Karpas-422 (cell line): ENCODE results near the gene EYS. TPM values are rescaled to one million over a fixed set of nuclear protein-coding genes. Genes with fewer than 3 reads are reported as not detected.

Source experiments
- DNase-seq: peaks from one replicate; pipeline ENCODE4 v3.0.0-alpha.2; 2015
- H2AFZ ChIP-seq: fragments of 200-600 bp; sonication (generic); 2 replicates; pipeline ENCODE4 v1.6.1; 2014; ENCODE audit warnings: antibody characterized with exemption, low read length, mixed read lengths
- H3K27ac ChIP-seq: fragments of 200-600 bp; sonication (generic); 2 replicates; pipeline ENCODE4 v1.5.1; 2014; ENCODE audit warnings: mild to moderate bottlenecking, low read length, moderate library complexity
- H3K27me3 ChIP-seq: fragments of 200-600 bp; sonication (generic); 2 replicates; pipeline ENCODE4 v1.6.1; 2014; ENCODE audit warnings: low read length, mixed read lengths
- H3K36me3 ChIP-seq: fragments of 200-600 bp; sonication (generic); 2 replicates; pipeline ENCODE4 v1.6.1; 2014; ENCODE audit warnings: low read length, mixed read lengths; ENCODE audit not compliant: insufficient read depth
- H3K4me1 ChIP-seq: fragments of 200-600 bp; sonication (generic); 2 replicates; pipeline ENCODE4 v1.6.1; 2014; ENCODE audit warnings: mild to moderate bottlenecking, low read length, mixed read lengths
- H3K4me2 ChIP-seq: fragments of 200-600 bp; sonication (generic); 2 replicates; pipeline ENCODE4 v1.6.1; 2014; ENCODE audit warnings: low read length, low read depth, mild to moderate bottlenecking; ENCODE audit not compliant: poor library complexity, severe bottlenecking
- H3K4me3 ChIP-seq: fragments of 200-600 bp; sonication (generic); 2 replicates; pipeline ENCODE4 v1.5.1; 2014; ENCODE audit warnings: mild to moderate bottlenecking, antibody characterized with exemption, low read length, mixed read lengths
- H3K79me2 ChIP-seq: fragments of 200-600 bp; sonication (generic); 2 replicates; pipeline ENCODE4 v1.6.1; 2014; ENCODE audit warnings: mild to moderate bottlenecking, low read length, mixed read lengths
- H3K9ac ChIP-seq: fragments of 200-600 bp; sonication (generic); 2 replicates; pipeline ENCODE4 v1.6.0; 2014; ENCODE audit warnings: low read length
- H3K9me2 ChIP-seq: fragments of 200-600 bp; sonication (generic), shearing (Covaris generic); replicated peaks from 2 replicates; pipeline ENCODE4 v1.6.0; 2014; ENCODE audit warnings: mild to moderate bottlenecking, low read length, moderate library complexity; ENCODE audit not compliant: insufficient read depth
- H3K9me3 ChIP-seq: fragments of 300-700, 200-600 bp; sonication (generic); 2 replicates; pipeline ENCODE4 v1.6.1; 2014; ENCODE audit warnings: low read length, mixed read lengths
- H4K20me1 ChIP-seq: fragments of 200-600 bp; sonication (generic); 2 replicates; pipeline ENCODE4 v1.6.1; 2014; ENCODE audit warnings: mild to moderate bottlenecking, antibody characterized with exemption, low read length, low read depth; ENCODE audit not compliant: insufficient read depth
- total RNA-seq: library from RNA; depleted of rRNA; stranded (reverse); fragments of >200 nt; shearing (Covaris generic); gene quantifications from 2 replicates; pipeline ENCODE4 v1.2.3, GENCODE V29; 2014; ENCODE audit warnings: low replicate concordance

EYS gene
- total RNA-seq, 1 experiment from 2014 or later, result not detected

DNA sequence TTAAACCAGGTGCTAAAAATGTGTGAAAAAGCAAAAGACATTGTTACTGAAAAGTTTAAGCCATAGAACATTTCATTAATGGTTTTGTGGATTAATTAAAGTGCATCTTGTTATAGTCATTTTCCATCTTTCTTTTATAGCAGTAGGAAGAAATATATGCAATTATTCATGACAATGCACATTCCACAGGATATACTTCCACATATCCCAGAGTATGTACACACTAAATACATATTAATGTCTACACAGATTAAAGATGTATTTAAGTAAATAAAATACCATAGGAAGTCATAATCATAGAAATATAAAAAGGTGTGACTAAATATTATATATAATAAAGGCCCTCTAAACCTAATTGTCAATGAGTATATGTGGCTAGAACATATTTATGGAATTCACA, 1492.7 kb downstream of the EYS start:
- no peaks in the 10 kb centered on the region for H3K9me3 ChIP-seq
- H3K4me1 ChIP-seq, result no peaks in the 10 kb centered on the region
- no peak overlapping the region for H3K4me3 ChIP-seq
- H3K9ac ChIP-seq, result no peak overlapping the region
- H3K36me3 ChIP-seq, result no peaks in the 10 kb centered on the region
- no peaks in the 10 kb centered on the region for H3K9me2 ChIP-seq
- no peaks in the 10 kb centered on the region for H4K20me1 ChIP-seq
- H3K79me2 ChIP-seq, result no peaks in the 10 kb centered on the region
- no peak overlapping the region for H3K4me2 ChIP-seq
- no peak for DNase-seq
- H3K27me3 ChIP-seq, result no peaks in the 10 kb centered on the region
- H2AFZ ChIP-seq, result no peak overlapping the region
- H3K27ac ChIP-seq, result no peak overlapping the region

DNA sequence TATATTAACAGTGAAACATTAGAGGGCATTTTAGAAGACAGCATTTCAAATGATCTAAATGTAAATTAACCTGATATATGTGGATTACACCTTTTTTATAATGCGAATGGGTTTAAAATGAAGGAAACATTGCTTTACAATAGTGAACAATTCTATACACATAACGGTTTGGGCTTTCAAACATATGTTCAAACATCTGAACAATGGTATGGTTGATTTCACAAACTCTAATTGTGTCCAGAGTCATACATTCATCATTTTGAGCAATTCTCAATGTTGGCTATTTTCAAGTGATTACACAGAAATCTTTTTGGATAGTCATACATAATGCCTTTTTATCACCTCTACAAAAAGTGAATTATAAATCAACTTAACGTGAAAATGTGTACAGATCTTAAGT, 1493.3 kb downstream of the EYS start:
- DNase-seq, result no peak
- no peak overlapping the region for H2AFZ ChIP-seq
- H3K36me3 ChIP-seq, result no peaks in the 10 kb centered on the region
- no peak overlapping the region for H3K27ac ChIP-seq
- H3K9me3 ChIP-seq, result no peaks in the 10 kb centered on the region
- H3K79me2 ChIP-seq, result no peaks in the 10 kb centered on the region
- H4K20me1 ChIP-seq, result no peaks in the 10 kb centered on the region
- no peak overlapping the region for H3K4me2 ChIP-seq
- H3K4me1 ChIP-seq, result no peaks in the 10 kb centered on the region
- H3K27me3 ChIP-seq, result no peaks in the 10 kb centered on the region
- H3K9me2 ChIP-seq, result no peaks in the 10 kb centered on the region
- no peak overlapping the region for H3K9ac ChIP-seq
- H3K4me3 ChIP-seq, result no peak overlapping the region

DNA sequence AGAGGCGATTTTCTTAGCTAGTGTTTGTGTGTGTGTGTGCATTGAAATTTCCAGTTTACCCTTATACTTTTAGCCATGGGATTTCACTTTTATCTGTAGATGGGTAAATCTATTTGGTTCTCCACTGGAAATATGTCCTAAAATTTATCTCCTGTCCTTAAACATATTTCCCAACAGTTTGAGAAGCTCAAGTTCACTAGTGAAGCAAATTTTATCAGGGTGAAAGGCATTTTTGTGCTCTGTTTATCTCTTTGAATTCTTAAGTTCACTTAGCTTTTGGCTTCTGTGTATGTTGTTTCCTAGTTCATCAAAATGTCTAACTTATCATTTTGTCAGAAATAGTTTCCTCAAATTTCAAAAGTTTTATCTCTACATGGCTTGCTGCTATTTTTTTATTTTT, 1509.8 kb downstream of the EYS start:
- Histone ChIP-seq H3K4me1 (no peaks in the 10 kb centered on the region), H3K9ac (no peak overlapping the region), H3K9me2 (no peaks in the 10 kb centered on the region), H3K9me3 (no peaks in the 10 kb centered on the region; the same call in 1 of the 2 replicates), H3K27me3 (no peaks in the 10 kb centered on the region), H4K20me1 (no peaks in the 10 kb centered on the region), H3K4me2 (no peak overlapping the region), H3K4me3 (no peak overlapping the region), H2AFZ (no peak overlapping the region), H3K79me2 (no peaks in the 10 kb centered on the region), H3K36me3 (no peaks in the 10 kb centered on the region), H3K27ac (no peak overlapping the region)
- DNase-seq, result no peak

DNA sequence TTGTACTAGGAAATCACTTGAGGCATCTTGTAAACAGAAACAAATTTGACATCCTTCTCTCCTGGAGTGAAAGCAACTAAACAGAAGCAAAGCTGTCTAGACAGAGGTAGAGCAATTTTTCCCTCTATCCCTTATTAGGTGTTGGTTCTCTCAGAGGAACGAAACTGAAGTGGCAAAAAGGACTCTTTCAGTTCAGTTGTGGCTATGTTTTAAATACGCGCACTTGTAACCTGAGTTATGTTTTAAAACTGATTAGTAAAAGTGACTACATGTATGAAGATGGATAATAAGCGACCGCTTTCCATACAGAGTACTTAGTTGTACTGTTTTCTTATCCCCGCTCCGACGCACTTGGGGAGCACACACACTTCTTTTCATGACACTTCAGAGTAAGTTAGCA, 1520.4 kb downstream of the EYS start:
- H3K4me1 ChIP-seq, result no peaks in the 10 kb centered on the region
- no peaks in the 10 kb centered on the region for H4K20me1 ChIP-seq
- H3K4me3 ChIP-seq, result no peak overlapping the region
- no peaks in the 10 kb centered on the region for H3K79me2 ChIP-seq
- no peak for DNase-seq
- no peaks in the 10 kb centered on the region for H3K27me3 ChIP-seq
- no peaks in the 10 kb centered on the region for H3K9me2 ChIP-seq
- no peak overlapping the region for H3K9ac ChIP-seq
- H3K36me3 ChIP-seq, result no peaks in the 10 kb centered on the region
- no peaks in the 10 kb centered on the region for H3K9me3 ChIP-seq
- H3K4me2 ChIP-seq, result no peak overlapping the region
- H3K27ac ChIP-seq, result no peak overlapping the region
- no peak overlapping the region for H2AFZ ChIP-seq

DNA sequence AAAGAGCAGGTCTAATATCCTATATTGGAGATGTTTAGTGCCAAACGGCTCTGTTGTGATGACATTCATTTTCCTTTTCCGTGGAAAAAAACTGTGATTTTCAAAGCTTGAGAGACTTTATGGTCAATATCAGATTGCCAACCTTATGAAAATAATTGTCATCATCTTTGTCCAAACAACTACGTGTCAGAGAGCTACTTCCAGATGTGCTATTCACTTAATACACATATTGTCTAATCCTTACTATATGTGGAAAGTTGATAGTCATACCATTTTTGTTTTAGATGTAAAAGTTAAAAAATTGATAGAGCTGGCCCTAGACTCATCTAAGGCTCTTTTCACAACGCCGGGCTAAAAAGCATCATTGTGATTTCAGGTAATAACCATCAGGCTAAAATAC, 1521.4 kb downstream of the EYS start:
- DNase-seq, result no peak
- no peaks in the 10 kb centered on the region for H3K4me1 ChIP-seq
- H3K36me3 ChIP-seq, result no peaks in the 10 kb centered on the region
- H3K9me2 ChIP-seq, result no peaks in the 10 kb centered on the region
- H2AFZ ChIP-seq, result no peak overlapping the region
- no peaks in the 10 kb centered on the region for H3K9me3 ChIP-seq
- no peaks in the 10 kb centered on the region for H3K27me3 ChIP-seq
- no peak overlapping the region for H3K4me2 ChIP-seq
- H3K9ac ChIP-seq, result no peak overlapping the region
- H4K20me1 ChIP-seq, result no peaks in the 10 kb centered on the region
- H3K4me3 ChIP-seq, result no peak overlapping the region
- no peaks in the 10 kb centered on the region for H3K79me2 ChIP-seq
- no peak overlapping the region for H3K27ac ChIP-seq

DNA sequence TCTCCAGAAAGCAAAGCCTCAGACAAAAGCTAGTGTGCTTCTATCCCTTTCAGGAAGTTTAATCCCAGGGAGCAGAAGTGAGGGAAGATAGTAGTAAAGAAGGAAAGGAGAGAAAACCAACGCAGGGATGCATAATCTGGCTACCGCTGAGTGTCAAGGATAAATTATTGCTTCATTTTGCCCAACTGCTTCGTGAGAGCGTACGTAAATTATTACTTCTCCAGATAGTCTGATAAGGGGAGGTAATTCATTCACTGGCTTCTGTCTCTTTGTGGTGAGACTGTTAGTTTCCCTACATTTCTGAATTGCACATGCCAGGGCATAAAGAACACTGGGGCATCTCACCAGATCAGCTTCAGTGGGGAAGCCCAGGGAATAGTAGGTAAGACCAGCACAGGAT, 1531.7 kb downstream of the EYS start:
- Histone ChIP-seq H3K4me2 (no peak overlapping the region), H3K9me2 (no peaks in the 10 kb centered on the region), H3K36me3 (no peaks in the 10 kb centered on the region), H3K9ac (no peak overlapping the region), H3K79me2 (no peaks in the 10 kb centered on the region), H2AFZ (no peak overlapping the region), H3K27ac (no peak overlapping the region), H3K9me3 (no peaks in the 10 kb centered on the region), H4K20me1 (no peaks in the 10 kb centered on the region), H3K4me1 (no peaks in the 10 kb centered on the region), H3K4me3 (no peak overlapping the region), H3K27me3 (no peaks in the 10 kb centered on the region)
- DNase-seq, result no peak

DNA sequence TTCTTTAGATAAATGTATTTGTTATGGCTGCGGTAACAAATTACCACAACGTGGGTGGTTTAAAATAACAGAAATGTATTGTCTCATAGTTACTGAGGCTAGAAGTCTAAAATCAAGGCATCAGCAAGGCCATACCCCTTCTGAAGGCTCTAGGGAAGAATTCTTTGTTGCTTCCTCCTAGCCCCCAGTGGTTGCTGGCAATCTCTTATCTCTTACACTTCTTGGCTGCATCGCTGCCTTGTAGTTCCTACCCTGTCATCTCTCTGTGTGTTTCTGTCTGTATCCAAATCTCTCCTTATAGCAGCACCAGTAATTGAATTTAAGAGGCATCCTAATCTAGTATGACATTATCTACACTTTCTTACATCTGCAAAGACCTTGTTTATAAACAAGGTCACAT, 1536.7 kb downstream of the EYS start:
- H3K9me2 ChIP-seq, result no peaks in the 10 kb centered on the region
- no peak overlapping the region for H3K27ac ChIP-seq
- no peak overlapping the region for H3K4me3 ChIP-seq
- no peaks in the 10 kb centered on the region for H3K4me1 ChIP-seq
- H3K9me3 ChIP-seq, result no peaks in the 10 kb centered on the region
- H3K27me3 ChIP-seq, result no peaks in the 10 kb centered on the region
- no peak overlapping the region for H3K4me2 ChIP-seq
- no peak overlapping the region for H3K9ac ChIP-seq
- H3K36me3 ChIP-seq, result no peaks in the 10 kb centered on the region
- no peaks in the 10 kb centered on the region for H4K20me1 ChIP-seq
- H2AFZ ChIP-seq, result no peak overlapping the region
- no peaks in the 10 kb centered on the region for H3K79me2 ChIP-seq
- DNase-seq, result no peak

DNA sequence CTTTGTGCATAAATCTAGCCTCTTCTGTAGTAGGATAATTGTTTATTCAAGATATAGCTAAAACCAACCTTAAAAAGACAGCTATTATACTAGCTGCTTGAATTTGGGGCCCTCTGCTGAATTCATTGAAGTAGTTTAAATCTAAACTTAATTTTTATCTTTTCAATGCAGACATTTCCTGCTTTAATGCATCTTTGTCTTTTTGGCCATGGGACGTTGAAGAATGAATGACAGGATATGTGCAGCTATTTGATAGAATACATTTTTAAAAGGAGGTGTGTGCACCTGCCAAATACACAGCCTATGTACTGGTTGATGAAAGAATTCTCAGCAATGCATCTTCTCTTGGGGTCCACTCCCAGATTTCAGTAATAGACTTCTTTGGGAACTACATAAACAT, 1546.5 kb downstream of the EYS start:
- H3K4me2 ChIP-seq, result no peak overlapping the region
- no peak overlapping the region for H2AFZ ChIP-seq
- H3K9me2 ChIP-seq, result no peaks in the 10 kb centered on the region
- no peaks in the 10 kb centered on the region for H4K20me1 ChIP-seq
- no peaks in the 10 kb centered on the region for H3K36me3 ChIP-seq
- no peaks in the 10 kb centered on the region for H3K9me3 ChIP-seq
- no peak overlapping the region for H3K4me3 ChIP-seq
- no peaks in the 10 kb centered on the region for H3K4me1 ChIP-seq
- no peak overlapping the region for H3K27ac ChIP-seq
- no peaks in the 10 kb centered on the region for H3K27me3 ChIP-seq
- DNase-seq, result no peak
- H3K9ac ChIP-seq, result no peak overlapping the region
- H3K79me2 ChIP-seq, result no peaks in the 10 kb centered on the region

DNA sequence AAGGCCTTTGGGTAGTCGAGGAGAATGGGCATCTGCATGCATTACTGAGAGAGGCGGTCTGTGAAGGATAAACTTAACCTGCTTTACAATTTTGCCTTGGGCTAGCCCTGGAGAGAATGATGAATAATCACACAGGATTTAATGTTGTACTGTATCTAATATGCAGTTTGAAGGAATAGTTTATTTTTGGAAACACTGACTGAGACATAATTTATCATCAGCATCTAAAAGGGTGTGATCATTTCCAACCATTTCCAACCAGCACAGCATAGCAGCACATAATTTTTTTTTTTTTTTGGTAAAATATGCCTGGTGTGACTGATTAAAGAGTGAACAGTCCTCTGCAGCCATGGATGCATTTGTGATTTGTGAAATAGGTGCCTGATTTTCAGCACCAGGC, 1552.0 kb downstream of the EYS start:
- no peak for DNase-seq
- H4K20me1 ChIP-seq, result no peaks in the 10 kb centered on the region
- no peaks in the 10 kb centered on the region for H3K4me1 ChIP-seq
- no peak overlapping the region for H2AFZ ChIP-seq
- no peaks in the 10 kb centered on the region for H3K9me2 ChIP-seq
- H3K4me2 ChIP-seq, result no peak overlapping the region
- H3K27me3 ChIP-seq, result no peaks in the 10 kb centered on the region
- no peak overlapping the region for H3K9ac ChIP-seq
- H3K9me3 ChIP-seq, result no peaks in the 10 kb centered on the region
- H3K36me3 ChIP-seq, result no peaks in the 10 kb centered on the region
- no peak overlapping the region for H3K27ac ChIP-seq
- no peaks in the 10 kb centered on the region for H3K79me2 ChIP-seq
- H3K4me3 ChIP-seq, result no peak overlapping the region
